Panc1 (cell line): ENCODE measurements around the gene GRK7. TPM values are rescaled to one million over a fixed set of nuclear protein-coding genes. Genes with fewer than 3 reads are reported as not detected.

Experiments
- ATAC-seq: fragments of 200-7000 bp; cut with Tn5 transposase; 2 replicates; pipeline ENCODE4 v1.9.1; 2020; ENCODE audit warnings: mild to moderate bottlenecking, moderate library complexity
- BruUV-seq: library from RNA; stranded (reverse); fragments of 400-500 nt; replicated peaks from 2 replicates; lab custom pipeline; 2021; lab: Mats Ljungman, UMichigan
- CTCF ChIA-PET: fragments of 300-600 bp; sonication (Branson Sonifier 250); formaldehyde crosslinking; loops from one replicate; lab custom pipeline; 2022; ENCODE audit warnings: antibody characterized with exemption; lab: Charles Lee
- POLR2A ChIA-PET: fragments of 300-600 bp; sonication (Branson Sonifier 250); formaldehyde crosslinking; loops from one replicate; lab custom pipeline; 2022; ENCODE audit warnings: antibody characterized with exemption; lab: Charles Lee
- DNase-seq: peaks from one replicate; pipeline ENCODE4 v3.0.0-alpha.2; 2010; ENCODE audit warnings: low read depth, low spot score
- H3K27ac ChIP-seq: 2 replicates; pipeline ENCODE4 v1.5.1; 2011; ENCODE audit warnings: mild to moderate bottlenecking, low read length, inconsistent platforms
- H3K27me3 ChIP-seq: fragments of 200-500 bp; sonication (Bioruptor generic); 2 replicates; pipeline ENCODE4 v1.6.0; 2014; ENCODE audit warnings: low read length, inconsistent platforms; ENCODE audit not compliant: control insufficient read depth, insufficient read depth
- H3K36me3 ChIP-seq: fragments of 200-500 bp; sonication (Bioruptor generic); 2 replicates; pipeline ENCODE4 v1.5.1; 2014; ENCODE audit warnings: inconsistent platforms, mild to moderate bottlenecking, low read length, moderate library complexity; ENCODE audit not compliant: control insufficient read depth, insufficient read depth
- H3K4me1 ChIP-seq: 2 replicates; pipeline ENCODE4 v1.5.1; 2011; ENCODE audit warnings: inconsistent platforms, mild to moderate bottlenecking, low read length, moderate library complexity; ENCODE audit not compliant: control insufficient read depth, insufficient read depth
- H3K4me3 ChIP-seq, 2 experiments: 2 replicates each; pipeline ENCODE4 v1.5.1; 2011 to 2012; ENCODE audit warnings: low read depth in 2 of 2, low read length in 2 of 2, mild to moderate bottlenecking in 2 of 2, inconsistent platforms in 1 of 2, moderate library complexity in 1 of 2
- H3K9me3 ChIP-seq: fragments of 200-500 bp; sonication (Bioruptor generic); 2 replicates; pipeline ENCODE4 v1.5.1; 2014; ENCODE audit warnings: low read depth, mild to moderate bottlenecking, inconsistent platforms, low read length, moderate library complexity; ENCODE audit not compliant: control insufficient read depth, insufficient read depth
- CTCF ChIP-seq: fragments of 450-650 bp; IDR thresholded peaks from 2 replicates; pipeline ENCODE4 v1.5.1; 2017; ENCODE audit warnings: mild to moderate bottlenecking
- POLR2AphosphoS5 ChIP-seq: IDR thresholded peaks from 2 replicates; pipeline ENCODE4 v1.6.1; 2012; ENCODE audit warnings: mild to moderate bottlenecking, low read depth, low read length, moderate library complexity
- SIN3A ChIP-seq: IDR thresholded peaks from 2 replicates; pipeline ENCODE4 v1.6.1; 2012; ENCODE audit warnings: low read depth, mild to moderate bottlenecking, low read length, moderate library complexity, borderline replicate concordance; ENCODE audit not compliant: insufficient read depth
- TCF7L2 ChIP-seq: IDR thresholded peaks from 2 replicates; pipeline ENCODE4 v1.6.1; 2011; ENCODE audit warnings: mild to moderate bottlenecking, low read depth, low read length, inconsistent platforms
- in situ Hi-C: cut with HindIII; loops from 2 replicates; pipeline ENCODE4 v1.10.0; 2016; ENCODE audit warnings: low sequenced_read_pairs, low pct_unique_long_range_greater_than_20kb
- intact Hi-C: fragments of 100-400 bp; cut with micrococcal nuclease; formaldehyde crosslinking; loops from one replicate; pipeline ENCODE4 v1.10.0; 2022; ENCODE audit not compliant: unreplicated experiment
- total RNA-seq: library from RNA; stranded (reverse); gene quantifications from one replicate; pipeline ENCODE4 v1.2.1, GENCODE V29; 2021; ENCODE audit not compliant: unreplicated experiment
- TF ChIP-seq, protein P1 (sequence below), 2 experiments: IDR thresholded peaks; 2 replicates each; pipeline ENCODE4 v1.6.1; 2011 to 2012; ENCODE audit warnings: low read depth in 2 of 2, control low read depth in 1 of 2, low read length in 1 of 2, mild to moderate bottlenecking in 1 of 2, moderate library complexity in 1 of 2; ENCODE audit not compliant: insufficient read depth in 1 of 2

The GRK7 gene
- total RNA-seq, 1 experiment from 2014 or later, result 0.10 TPM

GRCh38 chr3:141725036-141725435 is 38.2 kb upstream of the GRK7 start:
- TF ChIP-seq, protein P1, sequence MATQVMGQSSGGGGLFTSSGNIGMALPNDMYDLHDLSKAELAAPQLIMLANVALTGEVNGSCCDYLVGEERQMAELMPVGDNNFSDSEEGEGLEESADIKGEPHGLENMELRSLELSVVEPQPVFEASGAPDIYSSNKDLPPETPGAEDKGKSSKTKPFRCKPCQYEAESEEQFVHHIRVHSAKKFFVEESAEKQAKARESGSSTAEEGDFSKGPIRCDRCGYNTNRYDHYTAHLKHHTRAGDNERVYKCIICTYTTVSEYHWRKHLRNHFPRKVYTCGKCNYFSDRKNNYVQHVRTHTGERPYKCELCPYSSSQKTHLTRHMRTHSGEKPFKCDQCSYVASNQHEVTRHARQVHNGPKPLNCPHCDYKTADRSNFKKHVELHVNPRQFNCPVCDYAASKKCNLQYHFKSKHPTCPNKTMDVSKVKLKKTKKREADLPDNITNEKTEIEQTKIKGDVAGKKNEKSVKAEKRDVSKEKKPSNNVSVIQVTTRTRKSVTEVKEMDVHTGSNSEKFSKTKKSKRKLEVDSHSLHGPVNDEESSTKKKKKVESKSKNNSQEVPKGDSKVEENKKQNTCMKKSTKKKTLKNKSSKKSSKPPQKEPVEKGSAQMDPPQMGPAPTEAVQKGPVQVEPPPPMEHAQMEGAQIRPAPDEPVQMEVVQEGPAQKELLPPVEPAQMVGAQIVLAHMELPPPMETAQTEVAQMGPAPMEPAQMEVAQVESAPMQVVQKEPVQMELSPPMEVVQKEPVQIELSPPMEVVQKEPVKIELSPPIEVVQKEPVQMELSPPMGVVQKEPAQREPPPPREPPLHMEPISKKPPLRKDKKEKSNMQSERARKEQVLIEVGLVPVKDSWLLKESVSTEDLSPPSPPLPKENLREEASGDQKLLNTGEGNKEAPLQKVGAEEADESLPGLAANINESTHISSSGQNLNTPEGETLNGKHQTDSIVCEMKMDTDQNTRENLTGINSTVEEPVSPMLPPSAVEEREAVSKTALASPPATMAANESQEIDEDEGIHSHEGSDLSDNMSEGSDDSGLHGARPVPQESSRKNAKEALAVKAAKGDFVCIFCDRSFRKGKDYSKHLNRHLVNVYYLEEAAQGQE (IDR thresholded peaks at IDR 0.05; ENCODE audit: insufficient read depth in 1 of 2, low read depth in 2 of 2, low read length in 1 of 2), result no peak
- TF ChIP-seq POLR2AphosphoS5, result no peak
- TF ChIP-seq CTCF, result no peak
- no peak for TF ChIP-seq SIN3A
- TF ChIP-seq TCF7L2, result no peak
- intact Hi-C loops (no loop called here), in situ Hi-C loops (no loop called here)
- DNase-seq, result no peak
- no peaks in the 10 kb centered on the region; the same call in 1 of the 2 replicates for H3K27me3 ChIP-seq
- BruUV-seq, result no TSS peak
- POLR2A ChIA-PET, result interaction anchor here (0.6 kb wide), 1 partner anchor 80 kb away, joined by 10 read pairs; no protein-coding TSS in a partner anchor
- no peaks in the 10 kb centered on the region for H3K4me1 ChIP-seq
- H3K36me3 ChIP-seq, result no peaks in the 10 kb centered on the region
- no peak overlapping the region for H3K27ac ChIP-seq
- H3K9me3 ChIP-seq, result no peaks in the 10 kb centered on the region
- CTCF ChIA-PET, result no interaction called here
- no peak for ATAC-seq
- H3K4me3 ChIP-seq, result no peak overlapping the region

GRCh38 chr3:141726483-141726882 is 36.7 kb upstream of the GRK7 start:
- CTCF ChIA-PET, result no interaction called here
- DNase-seq (no peak), ATAC-seq (no peak)
- Histone ChIP-seq H3K27me3 (no peaks in the 10 kb centered on the region; the same call in 1 of the 2 replicates), H3K36me3 (no peaks in the 10 kb centered on the region), H3K4me3 (no peak overlapping the region), H3K27ac (no peak overlapping the region), H3K9me3 (no peaks in the 10 kb centered on the region), H3K4me1 (no peaks in the 10 kb centered on the region)
- POLR2A ChIA-PET, result no interaction called here
- TF ChIP-seq TCF7L2 (no peak), POLR2AphosphoS5 (no peak), CTCF (no peak), SIN3A (no peak)
- TF ChIP-seq, protein P1 (IDR thresholded peaks at IDR 0.05; ENCODE audit: insufficient read depth in 1 of 2, low read depth in 2 of 2, low read length in 1 of 2), result no peak
- intact Hi-C loops (no loop called here), in situ Hi-C loops (no loop called here)
- BruUV-seq, result no TSS peak
